Astrocyte (in vitro differentiated cells and primary cell): ENCODE results near the gene RAB29. TPM values are rescaled to one million over a fixed set of nuclear protein-coding genes. Genes with fewer than 3 reads are reported as not detected.

ENCODE experiments used
- DNase-seq: peaks from one replicate; pipeline ENCODE4 v3.0.0-alpha.2; 2010; ENCODE audit warnings: low read depth
- FAIRE-seq: peaks from 2 replicates; lab custom pipeline; 2011; peaks lifted over from hg19 to GRCh38; lab: Jason Lieb, UNC
- H2AFZ ChIP-seq: 2 replicates; pipeline ENCODE4 v1.6.0; 2012; ENCODE audit warnings: low read depth, low read length, inconsistent platforms
- H3K27ac ChIP-seq: 2 replicates; pipeline ENCODE4 v1.5.1; 2011; ENCODE audit warnings: low read depth, low read length, inconsistent platforms
- H3K27me3 ChIP-seq: 2 replicates; pipeline ENCODE4 v1.6.0; 2011; ENCODE audit warnings: low read length, inconsistent platforms; ENCODE audit not compliant: insufficient read depth
- H3K36me3 ChIP-seq: 2 replicates; pipeline ENCODE4 v1.5.1; 2011; ENCODE audit warnings: low read length, inconsistent platforms; ENCODE audit not compliant: insufficient read depth
- H3K4me1 ChIP-seq: 2 replicates; pipeline ENCODE4 v1.5.1; 2011; ENCODE audit warnings: low read length, inconsistent platforms; ENCODE audit not compliant: insufficient read depth
- H3K4me2 ChIP-seq: 2 replicates; pipeline ENCODE4 v1.6.0; 2012; ENCODE audit warnings: low read length, inconsistent platforms
- H3K4me3 ChIP-seq: 2 replicates; pipeline ENCODE4 v1.5.1; 2011; ENCODE audit warnings: low read depth, mild to moderate bottlenecking, low read length, inconsistent platforms; ENCODE audit not compliant: insufficient read depth
- H3K79me2 ChIP-seq: 2 replicates; pipeline ENCODE4 v1.6.0; 2012; ENCODE audit warnings: mild to moderate bottlenecking, low read length, inconsistent platforms; ENCODE audit not compliant: insufficient read depth
- H3K9ac ChIP-seq: 2 replicates; pipeline ENCODE4 v1.6.0; 2012; ENCODE audit warnings: mild to moderate bottlenecking, low read length, inconsistent platforms
- H3K9me3 ChIP-seq: 2 replicates; pipeline ENCODE4 v1.5.1; 2012; ENCODE audit warnings: low read depth, mild to moderate bottlenecking, low read length, inconsistent platforms; ENCODE audit not compliant: insufficient read depth
- H4K20me1 ChIP-seq: 2 replicates; pipeline ENCODE4 v1.6.0; 2012; ENCODE audit warnings: low read length, inconsistent platforms; ENCODE audit not compliant: insufficient read depth
- H3K27ac Mint-ChIP-seq: one replicate; pipeline ENCODE4 v1.8.0; 2021; ENCODE audit warnings: mild to moderate bottlenecking, mixed read lengths; ENCODE audit not compliant: unreplicated experiment
- H3K27me3 Mint-ChIP-seq: one replicate; pipeline ENCODE4 v1.8.0; 2021; ENCODE audit warnings: low read depth, mixed read lengths; ENCODE audit not compliant: unreplicated experiment
- H3K36me3 Mint-ChIP-seq: one replicate; pipeline ENCODE4 v1.8.0; 2021; ENCODE audit warnings: low read depth, mixed read lengths; ENCODE audit not compliant: unreplicated experiment
- H3K4me1 Mint-ChIP-seq: one replicate; pipeline ENCODE4 v1.8.0; 2021; ENCODE audit warnings: low read depth, mixed read lengths; ENCODE audit not compliant: unreplicated experiment
- H3K4me3 Mint-ChIP-seq: one replicate; pipeline ENCODE4 v1.8.0; 2021; ENCODE audit warnings: mild to moderate bottlenecking, moderate library complexity, mixed read lengths; ENCODE audit not compliant: unreplicated experiment
- H3K9me3 Mint-ChIP-seq: one replicate; pipeline ENCODE4 v1.8.0; 2021; ENCODE audit warnings: mild to moderate bottlenecking, mixed read lengths; ENCODE audit not compliant: unreplicated experiment
- EZH2 ChIP-seq: IDR thresholded peaks from 2 replicates; pipeline ENCODE4 v1.6.1; 2012; ENCODE audit warnings: mild to moderate bottlenecking, low read length, inconsistent platforms; ENCODE audit not compliant: insufficient read depth
- total RNA-seq: library from RNA; stranded (reverse); gene quantifications from 2 replicates; pipeline ENCODE4 v1.2.1, GENCODE V29; 2021
- TF ChIP-seq, protein P1 (sequence below): IDR thresholded peaks from 2 replicates; pipeline ENCODE4 v1.5.1; 2011; ENCODE audit warnings: low read depth, mild to moderate bottlenecking, inconsistent platforms, low read length, moderate library complexity; ENCODE audit not compliant: insufficient read depth

RAB29 gene
- total RNA-seq, 1 donor from 2014 or later: 13.3 TPM

DNA sequence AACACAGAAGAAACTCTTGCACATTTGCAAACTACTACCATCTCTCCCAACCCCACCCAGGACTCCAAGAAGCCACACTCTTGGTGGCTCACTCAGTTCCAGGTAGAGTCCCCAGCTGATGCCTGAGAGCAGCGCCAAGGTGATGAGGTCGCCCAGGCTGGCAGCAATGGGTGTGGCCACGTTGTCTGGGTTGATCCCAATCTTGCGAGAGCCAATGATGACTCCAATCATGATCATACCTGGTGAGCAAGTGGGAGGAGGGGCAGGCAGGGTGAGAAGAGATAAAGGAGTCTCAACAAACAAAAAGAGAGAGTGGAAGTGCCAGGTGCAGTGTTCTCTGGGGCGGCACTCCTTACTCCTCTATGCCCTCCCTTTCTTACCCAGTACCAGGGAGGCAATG lies 23.3 kb upstream of the RAB29 start:
- Mint-ChIP-seq H3K4me3 (no peak overlapping the region), H3K9me3 (no peaks in the 10 kb centered on the region), H3K36me3 (peaks cover 46% of the 10 kb centered on the region), H3K27ac (no peak overlapping the region), H3K4me1 (no peaks in the 10 kb centered on the region), H3K27me3 (peaks cover 3% of the 10 kb centered on the region)
- no peaks in the 10 kb centered on the region for H3K4me1 ChIP-seq
- no peak overlapping the region for H3K4me3 ChIP-seq
- H3K9me3 ChIP-seq: no peaks in the 10 kb centered on the region
- H3K9ac ChIP-seq: no peak overlapping the region
- H3K79me2 ChIP-seq: no peaks in the 10 kb centered on the region
- TF ChIP-seq EZH2: no peak
- TF ChIP-seq, protein P1, sequence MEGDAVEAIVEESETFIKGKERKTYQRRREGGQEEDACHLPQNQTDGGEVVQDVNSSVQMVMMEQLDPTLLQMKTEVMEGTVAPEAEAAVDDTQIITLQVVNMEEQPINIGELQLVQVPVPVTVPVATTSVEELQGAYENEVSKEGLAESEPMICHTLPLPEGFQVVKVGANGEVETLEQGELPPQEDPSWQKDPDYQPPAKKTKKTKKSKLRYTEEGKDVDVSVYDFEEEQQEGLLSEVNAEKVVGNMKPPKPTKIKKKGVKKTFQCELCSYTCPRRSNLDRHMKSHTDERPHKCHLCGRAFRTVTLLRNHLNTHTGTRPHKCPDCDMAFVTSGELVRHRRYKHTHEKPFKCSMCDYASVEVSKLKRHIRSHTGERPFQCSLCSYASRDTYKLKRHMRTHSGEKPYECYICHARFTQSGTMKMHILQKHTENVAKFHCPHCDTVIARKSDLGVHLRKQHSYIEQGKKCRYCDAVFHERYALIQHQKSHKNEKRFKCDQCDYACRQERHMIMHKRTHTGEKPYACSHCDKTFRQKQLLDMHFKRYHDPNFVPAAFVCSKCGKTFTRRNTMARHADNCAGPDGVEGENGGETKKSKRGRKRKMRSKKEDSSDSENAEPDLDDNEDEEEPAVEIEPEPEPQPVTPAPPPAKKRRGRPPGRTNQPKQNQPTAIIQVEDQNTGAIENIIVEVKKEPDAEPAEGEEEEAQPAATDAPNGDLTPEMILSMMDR: no peak
- H3K36me3 ChIP-seq: peaks cover 14% of the 10 kb centered on the region
- H3K27me3 ChIP-seq: no peaks in the 10 kb centered on the region
- no peak for DNase-seq
- H3K4me2 ChIP-seq: no peak overlapping the region
- no peak overlapping the region for H3K27ac ChIP-seq
- no peak for FAIRE-seq
- no peak overlapping the region for H2AFZ ChIP-seq
- peaks cover 14% of the 10 kb centered on the region for H4K20me1 ChIP-seq

GRCh38 chr1:205797168-205797567 lies 21.9 kb upstream of the RAB29 start:
- H3K36me3 ChIP-seq: peaks cover 14% of the 10 kb centered on the region

More at GRCh38 chr1:205797168-205797567, 21.9 kb upstream of the RAB29 start:
- DNase-seq (no peak), FAIRE-seq (no peak)
- H4K20me1 ChIP-seq: peaks cover 13% of the 10 kb centered on the region
- no peak overlapping the region for H3K27ac ChIP-seq
- H3K27me3 ChIP-seq: no peaks in the 10 kb centered on the region
- Mint-ChIP-seq H3K27ac (no peak overlapping the region), H3K4me3 (no peak overlapping the region), H3K4me1 (no peaks in the 10 kb centered on the region), H3K9me3 (no peaks in the 10 kb centered on the region), H3K27me3 (peaks cover 3% of the 10 kb centered on the region), H3K36me3 (peaks cover 46% of the 10 kb centered on the region)
- H3K9ac ChIP-seq: no peak overlapping the region
- no peaks in the 10 kb centered on the region for H3K9me3 ChIP-seq
- no peaks in the 10 kb centered on the region for H3K4me1 ChIP-seq
- TF ChIP-seq EZH2: no peak
- TF ChIP-seq, protein P1: no peak
- H2AFZ ChIP-seq: no peak overlapping the region
- H3K4me3 ChIP-seq: no peak overlapping the region
- H3K79me2 ChIP-seq: no peaks in the 10 kb centered on the region
- H3K4me2 ChIP-seq: no peak overlapping the region
